ENCODE results near the gene MRPS17.

The MRPS17 gene

DNA sequence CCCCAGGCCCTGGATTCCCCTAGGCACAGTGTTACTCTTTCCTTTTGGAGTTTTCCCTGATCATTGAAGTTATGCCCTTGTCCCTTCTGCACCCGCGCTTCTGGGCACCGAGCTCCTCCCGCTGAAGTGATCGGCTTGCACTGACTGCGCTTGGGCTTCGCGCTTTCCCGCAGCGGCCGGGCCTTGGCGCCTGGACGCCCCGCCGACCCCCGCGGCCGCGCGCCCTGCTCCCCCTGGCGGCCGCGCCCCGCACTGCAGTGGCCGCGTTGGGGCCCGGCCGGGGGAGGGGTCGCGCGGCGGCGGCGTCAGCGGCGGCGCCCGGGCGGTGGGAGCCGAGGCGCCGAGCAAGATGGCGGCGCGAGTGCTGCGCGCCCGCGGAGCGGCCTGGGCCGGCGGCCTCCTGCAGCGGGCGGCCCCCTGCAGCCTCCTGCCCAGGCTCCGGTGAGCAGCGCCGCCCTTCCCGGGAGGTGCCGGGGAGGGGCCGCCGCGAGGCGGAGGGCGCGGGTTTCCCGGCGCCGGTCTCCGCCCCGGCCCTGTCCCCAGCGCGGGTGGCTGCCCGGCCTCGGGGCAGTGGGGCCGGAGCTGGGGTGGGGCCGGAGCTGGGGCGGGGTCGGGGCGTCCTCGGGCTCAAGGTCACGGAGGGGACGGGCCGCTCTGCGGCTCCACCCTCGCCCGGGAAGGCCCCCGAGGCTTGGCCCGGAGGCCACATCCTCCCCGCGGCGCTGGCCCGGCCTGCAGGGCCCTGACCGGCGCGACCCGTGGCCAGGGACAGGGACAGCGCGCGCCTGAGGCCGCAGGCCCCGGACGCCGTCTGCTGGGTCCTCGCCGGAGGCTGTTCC, 12.8 kb downstream of the MRPS17 start, which contains the start of gene NIPSNAP2:
Gene NIPSNAP2, plus strand, starts transcription at position 325 of the 839 bp plus-strand sequence. Its CDS starts 25 bp downstream, at position 350.
- TF ChIP-seq, protein P1, sequence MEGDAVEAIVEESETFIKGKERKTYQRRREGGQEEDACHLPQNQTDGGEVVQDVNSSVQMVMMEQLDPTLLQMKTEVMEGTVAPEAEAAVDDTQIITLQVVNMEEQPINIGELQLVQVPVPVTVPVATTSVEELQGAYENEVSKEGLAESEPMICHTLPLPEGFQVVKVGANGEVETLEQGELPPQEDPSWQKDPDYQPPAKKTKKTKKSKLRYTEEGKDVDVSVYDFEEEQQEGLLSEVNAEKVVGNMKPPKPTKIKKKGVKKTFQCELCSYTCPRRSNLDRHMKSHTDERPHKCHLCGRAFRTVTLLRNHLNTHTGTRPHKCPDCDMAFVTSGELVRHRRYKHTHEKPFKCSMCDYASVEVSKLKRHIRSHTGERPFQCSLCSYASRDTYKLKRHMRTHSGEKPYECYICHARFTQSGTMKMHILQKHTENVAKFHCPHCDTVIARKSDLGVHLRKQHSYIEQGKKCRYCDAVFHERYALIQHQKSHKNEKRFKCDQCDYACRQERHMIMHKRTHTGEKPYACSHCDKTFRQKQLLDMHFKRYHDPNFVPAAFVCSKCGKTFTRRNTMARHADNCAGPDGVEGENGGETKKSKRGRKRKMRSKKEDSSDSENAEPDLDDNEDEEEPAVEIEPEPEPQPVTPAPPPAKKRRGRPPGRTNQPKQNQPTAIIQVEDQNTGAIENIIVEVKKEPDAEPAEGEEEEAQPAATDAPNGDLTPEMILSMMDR (IDR thresholded peaks at IDR 0.05; ENCODE audit: low read depth, low read length), result peak; percentile 22
- no peak for DNase-seq (ENCODE audit: extremely low read depth, low read depth)

DNA sequence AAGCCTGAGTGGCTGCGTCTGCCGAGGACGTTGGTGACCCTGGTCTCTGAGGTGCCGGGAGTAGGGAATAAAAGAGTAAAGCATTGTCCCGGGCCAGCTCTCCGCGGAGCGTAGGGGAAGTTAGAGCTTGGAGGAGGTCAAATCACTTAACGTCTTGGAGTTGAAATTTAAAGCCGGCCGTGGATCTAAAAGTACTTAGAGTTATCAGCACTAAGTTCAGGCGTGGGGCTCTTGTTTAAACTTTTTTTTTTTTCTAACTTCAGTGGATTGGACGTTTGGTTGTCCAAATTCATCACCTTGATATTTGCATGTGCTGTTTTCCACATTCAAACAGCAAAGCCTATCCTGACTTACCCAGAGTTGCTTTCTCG, 13.4 kb downstream of the MRPS17 start:
- no peak for DNase-seq (ENCODE audit: extremely low read depth, low read depth)
- TF ChIP-seq, protein P1 (IDR thresholded peaks at IDR 0.05; ENCODE audit: low read depth, low read length), result no peak

DNA sequence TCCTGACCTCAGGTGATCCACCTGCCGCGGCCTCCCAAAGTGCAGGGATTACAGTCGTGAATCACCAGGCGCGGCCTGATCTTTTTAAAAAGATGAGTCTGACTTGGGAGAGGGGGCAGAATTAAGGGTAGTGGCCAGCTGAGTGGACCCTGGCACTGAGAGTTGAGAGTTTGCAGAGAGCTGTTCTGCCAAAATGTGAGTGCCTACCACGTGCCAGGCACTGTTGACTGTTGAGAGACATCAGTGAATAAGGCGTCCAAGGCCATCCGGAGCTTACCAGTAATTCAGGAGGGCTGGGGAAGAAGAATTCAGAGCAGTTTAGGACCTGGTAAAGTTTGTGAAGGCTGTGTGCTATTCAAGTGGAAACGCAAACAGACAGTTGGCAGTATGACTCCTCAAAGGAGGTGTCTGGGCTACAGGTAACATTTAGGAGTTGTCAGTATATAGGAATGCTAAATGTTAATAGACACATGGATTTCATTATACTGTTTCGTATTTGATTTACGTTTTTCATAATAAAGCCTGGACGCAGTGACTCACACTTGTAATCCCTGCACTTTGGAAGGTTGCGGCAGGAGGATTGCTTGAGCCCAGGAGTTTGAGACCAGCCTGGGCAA, 14.2 kb downstream of the MRPS17 start:
- no peak for DNase-seq (ENCODE audit: extremely low read depth, low read depth)
- TF ChIP-seq, protein P1 (IDR thresholded peaks at IDR 0.05; ENCODE audit: low read depth, low read length), result no peak

DNA sequence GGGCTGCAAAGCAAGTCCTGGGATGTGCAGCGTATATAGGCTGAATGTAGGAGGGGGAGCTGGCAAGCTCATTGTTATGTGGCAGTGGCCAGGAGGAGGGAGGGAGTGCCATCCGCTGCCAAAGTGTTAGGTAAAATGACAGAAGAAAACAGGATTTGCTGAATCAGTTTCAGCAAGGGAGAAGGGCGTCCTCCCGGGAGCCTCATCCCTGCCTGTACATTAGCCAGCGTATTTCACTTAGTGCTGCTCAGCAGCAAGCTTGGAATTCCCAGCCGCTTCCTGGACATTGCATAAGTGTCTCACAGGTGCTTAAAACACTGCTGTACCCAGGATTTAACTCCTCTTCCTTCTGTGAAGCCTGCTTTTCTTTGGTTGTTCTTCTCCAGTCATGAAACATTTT, 15.2 kb downstream of the MRPS17 start:
- TF ChIP-seq, protein P1 (IDR thresholded peaks at IDR 0.05; ENCODE audit: low read depth, low read length), result no peak
- no peak for DNase-seq (ENCODE audit: extremely low read depth, low read depth)

DNA sequence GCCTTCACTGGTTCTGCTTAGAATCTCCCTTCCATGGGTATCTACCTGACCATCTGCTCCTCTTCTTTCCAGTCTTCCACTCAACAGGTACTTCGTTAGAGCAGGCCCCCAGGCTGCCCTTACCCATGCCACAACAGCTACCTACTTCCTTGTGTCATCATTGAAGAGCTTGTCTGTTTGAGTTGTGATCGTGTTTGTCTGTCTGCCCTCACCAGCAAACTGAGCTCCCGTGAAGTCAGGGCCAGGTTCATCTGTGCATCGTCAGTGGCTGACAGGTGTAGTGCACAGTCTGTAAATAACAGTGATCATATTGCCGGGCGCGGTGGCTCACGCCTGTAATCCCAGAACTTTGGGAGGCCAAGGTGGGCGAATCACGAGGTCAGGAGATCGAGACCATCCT, 17.7 kb downstream of the MRPS17 start:
- no peak for DNase-seq (ENCODE audit: extremely low read depth, low read depth)
- TF ChIP-seq, protein P1 (IDR thresholded peaks at IDR 0.05; ENCODE audit: low read depth, low read length), result no peak

DNA sequence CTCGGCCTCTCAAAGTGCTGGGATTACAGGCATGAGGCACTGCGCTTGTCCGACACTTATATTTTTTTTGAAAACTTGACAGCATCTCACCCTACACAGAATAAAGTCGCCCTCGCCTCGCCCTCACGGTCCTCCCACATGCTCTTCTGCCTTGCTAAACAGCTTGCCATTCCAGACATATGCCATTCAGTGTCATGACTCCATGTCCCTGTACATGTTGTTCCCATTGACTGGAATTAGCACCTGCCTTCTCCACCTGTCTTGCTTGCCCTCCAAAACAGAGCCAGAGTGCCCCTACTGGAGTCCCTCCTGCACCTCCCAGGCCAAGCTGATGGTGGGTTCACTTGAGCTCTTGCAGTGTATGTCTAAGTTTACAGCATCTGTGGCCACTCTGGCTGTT, 18.9 kb downstream of the MRPS17 start:
- TF ChIP-seq, protein P1 (IDR thresholded peaks at IDR 0.05; ENCODE audit: low read depth, low read length), result no peak
- DNase-seq (ENCODE audit: extremely low read depth, low read depth), result no peak

DNA sequence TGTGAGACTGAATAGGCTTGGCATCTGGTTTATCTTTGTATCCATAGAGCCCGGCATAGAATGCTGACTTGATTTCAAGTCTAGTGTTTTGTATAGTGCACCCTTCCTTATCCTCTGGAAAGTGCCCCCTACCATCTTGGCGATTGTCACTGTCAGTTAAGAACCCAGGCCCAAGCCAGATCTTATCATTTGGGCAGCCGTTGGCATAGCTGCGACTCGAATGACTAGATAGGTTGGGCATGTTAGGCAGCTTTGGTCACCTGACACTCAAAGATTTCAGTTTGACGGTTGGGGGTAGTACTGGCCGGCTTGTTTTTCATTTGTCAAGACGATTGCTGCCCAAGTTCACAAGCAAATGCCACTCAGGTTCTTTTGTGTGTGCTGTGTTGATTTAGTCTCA, 19.3 kb downstream of the MRPS17 start:
- TF ChIP-seq, protein P1 (IDR thresholded peaks at IDR 0.05; ENCODE audit: low read depth, low read length), result no peak
- DNase-seq (ENCODE audit: extremely low read depth, low read depth), result no peak
